Ishikawa (cell line): ENCODE data around the gene SRC.

ENCODE experiments used
- CREB1 ChIP-seq: IDR thresholded peaks from 2 replicates; pipeline ENCODE4 v1.6.1; 2012; ENCODE audit warnings: low read depth
- EGR1 ChIP-seq: IDR thresholded peaks from 2 replicates; pipeline ENCODE4 v1.6.1; 2012
- EP300 ChIP-seq: IDR thresholded peaks from 2 replicates; pipeline ENCODE4 v1.6.1; 2012; ENCODE audit warnings: borderline replicate concordance
- RAD21 ChIP-seq: IDR thresholded peaks from 2 replicates; pipeline ENCODE4 v1.6.1; 2012; ENCODE audit warnings: low read depth
- TCF12 ChIP-seq: IDR thresholded peaks from 2 replicates; pipeline ENCODE4 v1.6.1; 2012; ENCODE audit warnings: low read depth
- TEAD4 ChIP-seq: IDR thresholded peaks from 2 replicates; pipeline ENCODE4 v1.6.1; 2012
- YY1 ChIP-seq: IDR thresholded peaks from 2 replicates; pipeline ENCODE4 v1.6.1; 2012; ENCODE audit warnings: low read depth
- ZBTB7A ChIP-seq: IDR thresholded peaks from 2 replicates; pipeline ENCODE4 v1.6.1; 2012; ENCODE audit warnings: low read depth
- TF ChIP-seq, protein P1 (sequence below): IDR thresholded peaks from 2 replicates; pipeline ENCODE4 v1.6.1; 2012; ENCODE audit warnings: low read depth, mild to moderate bottlenecking

DNA sequence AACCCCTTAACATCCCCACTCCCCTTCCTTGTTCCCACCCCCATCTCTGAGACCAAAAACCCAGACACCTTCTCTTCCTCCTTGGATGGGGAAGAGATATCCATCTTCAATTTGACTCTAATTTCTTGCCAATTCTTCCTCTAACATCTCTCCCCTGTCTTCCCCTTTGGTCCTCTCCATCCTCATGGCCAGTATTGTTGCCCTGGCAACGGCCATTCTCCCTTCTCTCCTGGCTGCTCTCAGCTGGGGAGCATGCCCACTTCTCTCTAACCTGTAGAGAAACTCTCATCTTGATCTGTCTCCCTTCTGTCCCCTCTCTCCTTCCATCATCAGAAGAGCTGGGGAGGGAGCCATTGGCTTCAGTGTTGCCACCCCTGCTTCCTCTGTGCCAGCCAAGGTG, 86.7 kb downstream of the SRC start:
- TF ChIP-seq EGR1, result no peak
- TF ChIP-seq RAD21, result no peak
- TF ChIP-seq EP300, result no peak
- TF ChIP-seq CREB1, result no peak
- no peak for TF ChIP-seq TEAD4
- TF ChIP-seq, protein P1, sequence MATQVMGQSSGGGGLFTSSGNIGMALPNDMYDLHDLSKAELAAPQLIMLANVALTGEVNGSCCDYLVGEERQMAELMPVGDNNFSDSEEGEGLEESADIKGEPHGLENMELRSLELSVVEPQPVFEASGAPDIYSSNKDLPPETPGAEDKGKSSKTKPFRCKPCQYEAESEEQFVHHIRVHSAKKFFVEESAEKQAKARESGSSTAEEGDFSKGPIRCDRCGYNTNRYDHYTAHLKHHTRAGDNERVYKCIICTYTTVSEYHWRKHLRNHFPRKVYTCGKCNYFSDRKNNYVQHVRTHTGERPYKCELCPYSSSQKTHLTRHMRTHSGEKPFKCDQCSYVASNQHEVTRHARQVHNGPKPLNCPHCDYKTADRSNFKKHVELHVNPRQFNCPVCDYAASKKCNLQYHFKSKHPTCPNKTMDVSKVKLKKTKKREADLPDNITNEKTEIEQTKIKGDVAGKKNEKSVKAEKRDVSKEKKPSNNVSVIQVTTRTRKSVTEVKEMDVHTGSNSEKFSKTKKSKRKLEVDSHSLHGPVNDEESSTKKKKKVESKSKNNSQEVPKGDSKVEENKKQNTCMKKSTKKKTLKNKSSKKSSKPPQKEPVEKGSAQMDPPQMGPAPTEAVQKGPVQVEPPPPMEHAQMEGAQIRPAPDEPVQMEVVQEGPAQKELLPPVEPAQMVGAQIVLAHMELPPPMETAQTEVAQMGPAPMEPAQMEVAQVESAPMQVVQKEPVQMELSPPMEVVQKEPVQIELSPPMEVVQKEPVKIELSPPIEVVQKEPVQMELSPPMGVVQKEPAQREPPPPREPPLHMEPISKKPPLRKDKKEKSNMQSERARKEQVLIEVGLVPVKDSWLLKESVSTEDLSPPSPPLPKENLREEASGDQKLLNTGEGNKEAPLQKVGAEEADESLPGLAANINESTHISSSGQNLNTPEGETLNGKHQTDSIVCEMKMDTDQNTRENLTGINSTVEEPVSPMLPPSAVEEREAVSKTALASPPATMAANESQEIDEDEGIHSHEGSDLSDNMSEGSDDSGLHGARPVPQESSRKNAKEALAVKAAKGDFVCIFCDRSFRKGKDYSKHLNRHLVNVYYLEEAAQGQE, result no peak
- no peak for TF ChIP-seq YY1
- no peak for TF ChIP-seq TCF12
- no peak for TF ChIP-seq ZBTB7A
